Measurements from ENCODE around the gene FOCAD.

FOCAD gene

DNA sequence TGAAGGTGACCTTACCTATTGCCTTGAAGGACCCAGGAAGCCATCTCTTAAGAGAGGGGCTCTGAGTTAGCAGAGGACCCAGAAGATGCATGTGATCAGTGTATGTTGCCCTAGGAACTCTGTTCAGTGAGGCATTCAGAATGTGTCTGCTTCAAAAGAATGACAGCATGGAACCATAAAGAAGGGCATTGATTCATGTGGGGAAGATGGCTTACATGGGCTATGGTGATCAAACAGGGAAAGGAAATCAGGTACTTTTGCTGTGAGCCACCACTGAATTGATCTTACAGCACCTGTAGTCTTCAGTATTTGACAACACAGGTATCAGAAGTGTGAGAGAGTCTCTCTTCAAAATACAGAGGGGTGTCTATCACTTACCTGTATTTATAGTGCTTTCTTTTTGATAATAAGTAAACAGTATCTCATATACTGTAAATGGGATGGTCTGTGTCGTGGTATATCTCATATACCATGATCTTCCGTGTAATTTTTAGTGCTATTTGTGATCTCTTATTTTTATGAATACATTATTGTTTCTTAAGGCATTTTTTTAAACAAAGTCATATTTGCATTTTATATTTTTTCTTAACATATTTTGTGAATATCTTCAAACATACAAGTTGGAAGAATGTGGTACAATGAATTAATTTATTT, 57.0 kb downstream of the FOCAD start:
- no peak for DNase-seq

DNA sequence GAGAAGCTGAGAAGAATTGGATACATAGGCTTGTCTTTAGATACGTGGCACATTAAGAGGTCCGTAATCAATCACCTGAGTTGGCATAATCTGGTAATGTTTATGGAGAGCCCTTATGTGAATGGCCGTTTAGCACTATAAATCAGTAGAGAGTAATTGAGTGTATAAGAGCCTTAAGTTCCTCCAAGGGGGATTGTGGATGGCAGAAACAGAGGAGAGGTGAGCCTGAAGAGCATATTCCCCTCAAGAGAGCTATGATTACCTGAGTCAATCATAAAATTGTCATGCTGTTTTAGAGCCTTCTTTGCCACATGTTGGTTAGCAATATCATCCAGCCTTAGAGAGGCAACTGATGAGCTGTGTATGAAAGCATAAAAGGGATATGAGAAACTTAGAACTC, 58.8 kb downstream of the FOCAD start:
- peak; percentile 21 for DNase-seq

DNA sequence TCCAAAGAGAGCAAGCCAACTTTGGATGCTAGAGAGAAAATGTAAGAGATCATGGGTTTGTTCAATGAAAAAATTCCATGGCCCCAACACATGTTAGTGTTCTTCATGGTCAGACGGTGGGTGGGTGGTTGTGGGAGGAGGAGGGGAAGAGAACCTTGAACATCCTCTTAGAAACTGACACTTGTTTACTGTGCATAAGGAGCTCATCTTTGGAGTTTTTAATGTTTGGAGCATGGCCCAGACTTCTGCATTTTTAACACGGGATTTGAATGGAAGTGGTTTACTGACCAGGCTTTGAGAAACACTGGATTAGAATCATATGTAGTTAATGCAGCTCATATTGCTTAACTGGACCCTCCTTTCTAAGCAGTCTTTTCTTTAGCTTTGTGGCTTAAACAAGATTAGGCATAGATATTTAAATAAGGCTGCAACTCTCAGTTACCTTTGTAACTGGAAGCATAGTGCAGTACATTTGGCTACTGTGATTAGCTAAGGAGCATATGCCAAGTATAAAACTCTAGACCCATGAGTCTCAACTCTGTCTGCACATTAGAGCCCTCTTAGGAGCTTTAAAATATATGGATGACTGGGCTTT, 60.1 kb downstream of the FOCAD start:
- no peak for DNase-seq

DNA sequence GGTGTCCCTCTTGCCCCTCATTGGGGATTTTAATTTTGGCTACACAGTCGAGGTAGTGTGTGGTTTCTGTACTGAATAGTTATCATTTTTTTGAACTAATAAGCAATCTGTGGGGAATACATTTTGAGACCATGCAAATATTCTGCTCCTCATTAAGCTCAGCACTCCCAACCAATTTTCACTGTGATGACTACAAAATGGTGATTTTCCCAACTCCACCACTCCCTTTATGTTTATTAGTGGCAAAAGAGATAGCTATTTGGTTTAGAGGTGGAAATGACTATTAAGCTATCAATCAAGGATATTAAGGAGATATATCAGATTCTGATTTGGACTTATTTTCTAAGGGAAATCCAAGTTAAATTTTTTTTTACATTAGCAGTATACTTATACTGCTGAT, 62.9 kb downstream of the FOCAD start:
- no peak for DNase-seq

DNA sequence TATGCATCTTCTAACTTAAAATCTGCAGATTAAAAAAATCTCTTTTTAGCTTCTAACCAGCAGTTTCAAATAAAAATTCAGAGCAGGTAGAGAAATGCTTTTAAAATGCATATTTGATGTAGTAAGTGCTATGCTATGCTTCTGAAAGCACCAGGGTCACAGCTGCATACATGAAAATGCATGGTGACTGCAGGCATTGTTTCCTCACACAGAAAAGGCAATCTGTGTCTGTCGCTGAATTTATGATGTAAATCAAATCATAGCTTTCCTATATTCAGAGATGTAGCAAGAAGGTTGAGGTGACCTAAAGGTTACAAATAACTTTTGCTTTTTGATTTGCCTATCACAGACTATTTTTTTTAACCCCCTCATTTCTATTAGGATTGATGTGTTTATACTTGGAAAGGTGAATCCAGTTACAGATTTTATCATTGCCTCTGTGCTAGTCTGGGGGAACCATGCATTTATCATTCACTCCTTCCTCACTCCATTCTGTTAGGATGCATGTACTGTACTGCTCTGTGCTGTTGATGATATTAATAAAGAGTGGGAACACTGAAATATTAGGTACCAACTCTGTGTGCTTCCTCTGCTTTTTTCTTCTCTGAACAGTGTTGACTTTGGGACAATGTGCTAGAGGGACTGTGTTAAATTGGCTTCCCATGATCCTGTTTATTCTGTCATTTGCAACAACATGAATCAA, 65.6 kb downstream of the FOCAD start:
- no peak for DNase-seq

DNA sequence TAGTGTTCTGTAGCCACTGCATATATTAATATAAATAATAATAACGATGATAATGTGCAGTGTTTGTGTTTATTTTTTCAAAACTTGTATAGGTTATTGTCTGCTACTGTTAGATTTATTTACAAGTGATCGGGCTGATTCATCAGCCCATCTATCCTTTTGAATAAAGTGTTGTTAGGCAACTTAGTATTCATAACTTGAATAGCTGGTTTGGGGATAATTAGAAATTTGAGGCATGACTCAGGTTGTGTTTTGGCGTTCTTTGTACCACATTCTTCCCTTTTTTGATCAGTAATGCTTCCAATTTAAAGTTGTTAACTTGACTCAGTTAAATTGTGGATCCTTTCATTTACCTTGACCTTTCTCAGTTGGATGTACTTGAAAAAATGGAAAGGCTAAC, 69.7 kb downstream of the FOCAD start:
- no peak for DNase-seq

DNA sequence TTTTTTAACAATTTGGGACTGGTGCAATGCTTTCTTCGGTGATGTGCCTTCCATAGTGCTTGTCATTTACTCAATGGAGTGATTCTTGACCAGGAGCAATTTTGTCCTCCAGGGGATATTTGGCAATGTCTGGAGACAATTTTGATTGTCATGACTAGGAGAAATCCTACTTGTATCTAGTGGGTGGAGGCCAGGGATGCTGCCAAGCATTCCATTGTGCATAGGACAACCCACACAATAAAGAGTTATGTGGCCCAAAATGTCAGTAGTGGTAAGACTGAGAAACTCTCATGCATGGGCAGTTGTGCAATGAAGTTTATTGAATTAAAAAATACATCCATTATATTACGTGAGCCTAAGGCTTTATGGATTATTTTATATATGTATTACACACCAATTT, 70.5 kb downstream of the FOCAD start:
- no peak for DNase-seq

DNA sequence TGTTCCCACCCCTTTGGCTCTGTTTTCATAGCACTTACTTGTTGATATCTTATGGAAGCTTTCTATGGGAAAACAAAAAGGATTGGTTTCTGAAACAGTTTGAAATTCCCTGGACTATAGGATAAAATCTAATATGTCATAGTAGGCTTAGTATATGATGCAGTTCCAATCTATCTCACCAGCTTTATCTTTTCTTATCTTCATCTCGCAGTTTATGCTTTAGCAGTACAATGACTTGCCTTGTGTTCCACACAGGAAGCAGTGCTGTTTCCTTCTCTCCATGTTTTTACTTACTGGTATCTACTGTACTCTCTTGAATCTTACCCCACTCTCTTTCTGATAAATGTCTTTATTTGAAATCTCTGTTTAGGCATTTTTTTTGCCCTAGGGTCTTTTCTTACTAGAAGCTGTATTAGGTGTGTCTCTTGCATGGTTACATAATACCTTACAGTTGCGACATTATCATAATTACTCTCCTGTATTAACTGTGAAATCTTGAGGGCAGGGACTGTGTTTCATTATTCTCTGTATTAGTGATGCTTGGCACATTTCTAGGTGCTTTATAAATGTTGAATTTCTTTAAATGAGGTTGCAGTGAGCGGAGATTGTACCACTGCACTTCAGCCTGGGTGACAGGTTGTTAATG, 76.3 kb downstream of the FOCAD start:
- no peak for DNase-seq

GRCh38 chr9:20770947-20771346, 86.9 kb downstream of the FOCAD start:
- no peak for DNase-seq

GRCh38 chr9:20771729-20772128, 87.7 kb downstream of the FOCAD start:
- no peak for DNase-seq

DNA sequence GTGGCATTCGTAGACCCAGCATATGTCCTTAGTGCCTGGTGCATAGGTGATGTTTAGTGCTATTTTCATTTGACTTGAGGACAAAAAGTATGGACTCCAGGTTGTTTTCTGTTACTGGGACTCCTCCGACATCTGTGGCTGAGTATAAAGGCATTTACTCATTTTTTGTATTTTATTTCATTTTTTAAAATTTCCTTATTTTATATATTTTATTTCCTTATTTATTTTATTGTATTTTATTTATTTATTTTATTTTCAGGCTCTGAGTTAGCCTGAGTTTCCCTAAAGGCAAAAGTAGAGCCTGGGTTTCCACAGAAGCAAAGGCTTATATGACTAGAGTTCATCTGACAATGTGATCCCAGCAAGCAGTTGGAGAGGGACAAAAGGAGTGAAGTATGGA, 91.6 kb downstream of the FOCAD start:
- DNase-seq = no peak

DNA sequence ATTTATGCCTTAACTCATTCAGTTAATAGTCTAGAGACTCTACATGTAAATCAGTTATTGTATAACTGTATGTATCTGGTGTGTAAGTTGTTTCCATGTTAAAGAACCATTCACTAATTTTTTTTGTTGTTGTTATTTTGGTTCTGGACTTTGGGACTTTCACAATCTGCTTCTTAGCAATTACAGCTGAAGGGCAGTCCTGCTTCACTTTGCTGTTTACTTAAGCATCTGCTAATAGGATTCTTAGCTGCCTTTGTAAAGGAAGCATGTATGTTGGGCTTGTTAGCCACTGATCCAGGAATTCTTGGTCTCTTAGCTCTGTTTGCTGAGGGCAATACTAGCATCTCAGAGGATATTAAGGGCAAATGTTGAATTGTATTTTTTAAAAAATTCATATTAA, 97.0 kb downstream of the FOCAD start:
- DNase-seq = no peak

- no peak for DNase-seq
Measured at GRCh38 chr9:20782289-20782688, 98.2 kb downstream of the FOCAD start.

GRCh38 chr9:20783057-20784038, 99.3 kb downstream of the FOCAD start:
- no peak for DNase-seq

GRCh38 chr9:20784196-20784595, 100.1 kb downstream of the FOCAD start:
- no peak for DNase-seq

DNA sequence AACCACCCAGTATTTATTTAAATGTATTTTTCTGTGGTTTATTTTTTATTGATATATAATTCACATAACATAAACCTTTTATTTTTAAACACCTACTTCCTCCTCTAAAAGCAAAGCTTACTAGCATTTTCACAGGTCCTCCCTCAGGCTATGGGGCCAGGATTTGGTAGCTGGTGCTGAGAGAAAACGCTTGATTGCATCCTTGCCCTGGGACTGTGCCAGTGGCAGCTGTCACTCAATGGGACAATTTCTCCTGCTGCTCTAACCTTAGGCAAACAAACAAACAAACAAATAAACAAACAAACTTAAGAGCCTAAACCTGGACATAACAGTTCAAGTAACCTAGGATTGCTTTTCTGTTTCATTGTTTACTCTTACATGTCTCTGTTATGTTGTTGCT, 102.7 kb downstream of the FOCAD start:
- no peak for DNase-seq

DNA sequence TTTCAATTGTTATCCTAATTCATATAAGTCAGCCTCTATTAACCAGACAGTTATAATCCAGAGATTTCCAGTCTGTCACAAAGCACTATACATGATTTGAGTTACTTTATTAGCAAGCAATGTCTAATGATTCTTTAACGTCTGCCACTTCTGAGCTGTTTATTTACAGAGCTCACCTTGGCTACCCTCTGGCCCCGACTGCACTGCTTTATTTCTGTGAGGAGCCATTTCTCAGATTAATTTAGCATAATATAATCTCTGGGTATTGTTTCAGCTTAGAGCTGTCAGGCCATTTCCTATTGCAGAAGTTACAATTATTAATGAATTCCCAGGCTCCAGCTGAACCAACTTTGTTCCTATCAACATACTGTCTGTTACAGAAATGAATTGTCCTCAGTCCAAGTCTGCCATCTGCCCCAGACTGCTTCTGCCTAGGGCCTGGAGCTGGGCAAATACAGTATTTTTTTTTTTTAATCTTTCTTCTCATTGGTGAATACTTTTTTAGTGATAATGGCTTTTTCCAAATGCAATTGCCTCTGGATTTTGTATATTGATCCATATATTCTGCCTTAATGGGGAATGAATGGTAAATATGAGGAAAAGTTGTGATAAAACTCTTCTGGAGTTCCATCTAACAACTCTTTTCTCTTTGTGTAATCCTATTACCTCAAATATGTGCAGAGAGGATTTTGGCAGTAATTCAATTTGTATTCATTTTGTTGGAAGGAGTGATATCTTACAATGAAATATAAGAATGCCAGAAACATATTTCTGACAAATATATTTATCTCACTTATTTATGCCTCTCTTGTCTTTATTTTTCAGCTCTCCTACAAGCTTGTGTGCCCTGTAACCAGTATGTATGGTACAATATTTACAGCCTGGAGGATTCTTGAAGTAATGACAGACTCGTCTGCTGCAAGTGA, 104.7 kb downstream of the FOCAD start:
- no peak for DNase-seq

- no peak for DNase-seq
Measured at GRCh38 chr9:20790721-20791120, 106.7 kb downstream of the FOCAD start.

DNA sequence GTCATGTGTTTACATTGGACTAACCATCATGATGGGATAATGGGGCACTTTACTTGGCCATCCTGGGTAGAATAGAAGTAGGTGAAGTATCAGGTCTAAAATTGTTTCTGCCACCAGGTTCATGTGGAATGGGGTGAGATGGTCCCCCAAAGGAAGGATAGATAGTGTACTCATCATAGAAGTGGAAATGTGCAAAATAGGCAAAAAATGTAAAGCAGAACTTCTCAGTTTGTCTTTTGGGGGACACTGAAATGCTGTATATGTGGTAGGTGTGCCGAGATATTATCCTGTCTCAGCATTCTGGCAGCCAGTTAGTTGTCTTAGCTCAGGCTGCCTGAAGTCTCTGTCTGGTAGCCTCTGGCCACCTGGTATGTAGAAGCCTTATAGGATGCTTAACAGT, 107.6 kb downstream of the FOCAD start:
- DNase-seq = no peak

GRCh38 chr9:20804489-20805250, 120.6 kb downstream of the FOCAD start:
- no peak for DNase-seq

DNA sequence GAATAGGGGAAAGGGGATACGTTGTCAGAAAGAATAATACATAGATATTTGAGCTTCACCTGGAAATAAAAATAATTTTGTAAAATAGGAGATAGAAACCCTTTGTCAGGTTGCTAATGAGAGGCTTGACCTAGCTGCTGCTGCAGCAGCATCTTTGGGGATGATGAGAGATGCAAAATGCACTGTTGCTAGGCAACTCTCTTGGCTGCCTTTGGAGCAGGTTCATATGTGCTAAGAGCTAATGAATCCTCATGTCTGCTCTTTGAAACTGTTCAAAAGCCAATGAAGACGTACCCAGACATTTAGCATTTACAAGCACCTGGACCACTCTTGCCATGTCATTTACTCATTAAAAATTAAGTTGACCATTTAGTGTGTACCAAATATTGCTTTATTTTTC, 121.7 kb downstream of the FOCAD start:
- DNase-seq = peak; percentile 25
